Activated naive CD4-positive, alpha-beta T cell (primary cell): Measurements from ENCODE around the gene OR9Q2.
"Not testable (repeated sequence)": the region's sequence is repeated elsewhere in the genome, so short reads cannot be mapped to it uniquely, and the experiment has no call there.

Experiments
- DNase-seq, 4 experiments: peaks; one replicate each; lab custom pipeline; 2025; lab: John Stamatoyannopoulos, UW

The OR9Q2 gene

GRCh38 chr11:58188770-58189169, at the start of gene OR9Q2:
OR9Q2 (plus strand) TSS chr11:58189070; CDS start chr11:58190491, 1,421 bp downstream.
- no peak for DNase-seq

DNA sequence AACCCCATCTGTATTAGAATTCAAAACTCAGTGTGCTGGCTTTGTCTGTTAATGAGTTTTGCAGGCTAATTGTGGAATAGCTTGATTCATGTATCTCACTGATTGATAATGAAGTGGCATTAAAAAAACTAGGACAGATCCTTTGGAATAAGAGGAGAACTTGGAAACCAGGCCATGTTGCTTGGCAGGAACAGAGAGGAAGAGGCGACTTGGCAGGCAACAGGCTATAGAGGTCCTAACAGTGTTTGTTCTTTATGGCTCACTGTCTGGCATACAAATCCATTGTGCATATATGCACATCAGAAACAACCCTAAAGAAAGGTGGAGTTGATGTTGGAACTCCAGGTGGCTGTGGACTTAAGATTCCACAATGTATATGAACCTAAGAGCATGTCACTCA, 46.1 kb upstream of the OR9Q2 start:
- DNase-seq: no peak

DNA sequence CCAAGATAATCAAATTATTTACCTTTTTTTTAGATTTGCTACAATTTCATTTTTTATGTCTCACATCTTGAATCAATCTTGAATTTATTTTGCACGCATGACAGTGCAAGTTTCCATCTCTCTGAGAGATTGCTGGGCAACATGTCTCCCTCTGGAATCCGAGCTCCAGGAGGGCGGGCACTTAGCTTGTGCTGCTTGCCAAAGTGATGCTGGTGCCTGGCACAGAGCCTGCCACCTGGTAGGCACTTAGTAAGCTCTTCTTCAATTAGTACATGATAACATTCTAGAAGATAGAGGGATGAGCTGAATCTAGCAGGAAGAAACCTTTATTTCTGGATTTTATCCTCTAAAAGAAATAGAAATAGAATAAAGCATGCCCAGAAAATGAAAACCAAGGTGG, 36.1 kb upstream of the OR9Q2 start:
- DNase-seq: no peak

DNA sequence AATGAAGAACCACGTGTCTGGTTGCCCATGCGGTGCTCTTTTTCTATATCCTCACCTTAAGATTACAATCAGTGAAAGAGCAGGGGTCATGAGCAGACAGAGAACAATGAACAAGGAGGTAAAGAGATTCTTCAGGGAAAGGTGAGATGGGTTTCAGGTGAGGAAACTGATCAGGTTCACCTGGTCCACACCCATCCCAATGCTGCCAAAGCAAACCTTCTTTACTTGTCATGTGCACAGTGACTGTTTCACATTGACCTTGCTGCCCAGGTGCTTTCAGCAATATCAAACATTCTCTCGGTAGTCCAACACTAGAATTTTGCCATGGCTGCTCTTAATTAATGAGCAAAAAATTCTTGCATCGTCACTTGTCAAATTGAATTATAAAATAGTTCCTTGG, 24.5 kb upstream of the OR9Q2 start:
- no peak for DNase-seq

GRCh38 chr11:58164990-58165389, 23.9 kb upstream of the OR9Q2 start:
- DNase-seq: no peak

GRCh38 chr11:58165504-58166106, 23.3 kb upstream of the OR9Q2 start:
- DNase-seq: no peak

DNA sequence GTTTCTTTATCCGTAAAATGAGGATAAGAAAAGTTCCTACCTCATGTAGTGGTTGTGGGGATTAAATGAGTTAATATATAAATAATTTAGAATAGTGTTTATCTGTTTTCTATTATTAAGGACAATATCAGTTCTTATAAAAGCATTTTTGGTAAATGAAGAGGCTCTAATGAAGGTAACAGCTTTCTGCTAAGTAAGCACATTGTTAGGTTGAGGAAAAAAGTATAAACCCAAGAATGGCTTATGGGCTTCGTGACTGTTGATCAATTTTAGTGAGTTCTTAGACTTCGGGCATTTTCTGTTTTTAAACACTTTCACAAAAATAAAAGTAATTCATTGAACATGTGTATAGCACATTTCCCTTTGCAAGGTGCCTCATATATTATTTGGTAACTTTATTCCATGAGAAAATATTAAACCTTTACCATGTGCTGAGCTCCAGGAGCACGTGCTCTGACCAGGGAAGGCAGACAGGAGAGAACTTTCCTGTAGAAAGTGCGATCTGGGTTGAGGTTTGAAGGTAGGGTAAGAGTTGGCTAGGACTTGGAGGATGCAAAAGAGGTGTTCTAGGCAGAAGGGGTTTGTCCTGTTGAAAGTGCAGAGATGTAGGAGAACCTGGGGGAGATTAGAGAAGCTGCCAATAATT, 11.3 kb upstream of the OR9Q2 start:
- DNase-seq: no peak

- DNase-seq: no peak
Observed at GRCh38 chr11:58178444-58178843, 10.4 kb upstream of the OR9Q2 start.

DNA sequence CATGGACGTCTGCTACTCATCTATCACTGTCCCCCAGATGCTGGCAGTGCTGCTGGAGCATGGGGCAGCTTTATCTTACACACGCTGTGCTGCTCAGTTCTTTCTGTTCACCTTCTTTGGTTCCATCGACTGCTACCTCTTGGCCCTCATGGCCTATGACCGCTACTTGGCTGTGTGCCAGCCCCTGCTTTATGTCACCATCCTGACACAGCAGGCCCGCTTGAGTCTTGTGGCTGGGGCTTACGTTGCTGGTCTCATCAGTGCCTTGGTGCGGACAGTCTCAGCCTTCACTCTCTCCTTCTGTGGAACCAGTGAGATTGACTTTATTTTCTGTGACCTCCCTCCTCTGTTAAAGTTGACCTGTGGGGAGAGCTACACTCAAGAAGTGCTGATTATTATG, 9.2 kb upstream of the OR9Q2 start:
- DNase-seq: no peak

GRCh38 chr11:58186938-58187337, 1.9 kb upstream of the OR9Q2 start:
- no peak for DNase-seq

- DNase-seq: no peak
Observed at GRCh38 chr11:58192229-58192628, 3.4 kb downstream of the OR9Q2 start.

DNA sequence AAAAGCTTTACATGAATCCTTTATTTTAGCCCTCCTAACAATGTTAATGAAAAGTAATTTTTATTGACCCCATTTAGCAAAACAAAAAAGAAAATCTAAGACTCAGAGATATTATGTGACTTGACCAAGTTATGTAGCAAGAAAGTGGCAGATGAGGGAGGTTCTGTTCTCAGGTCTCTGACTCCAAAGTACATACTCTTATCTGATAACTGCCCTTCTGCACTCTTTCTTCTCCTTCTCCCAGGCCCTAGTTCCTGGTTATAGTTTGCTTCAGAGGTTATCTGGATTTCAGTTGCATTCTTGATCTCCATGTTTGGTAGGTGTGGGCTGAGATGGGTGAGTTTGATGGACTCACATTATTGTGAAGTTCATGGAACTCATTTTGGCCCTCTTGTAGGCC, 4.5 kb downstream of the OR9Q2 start:
- no peak for DNase-seq

DNA sequence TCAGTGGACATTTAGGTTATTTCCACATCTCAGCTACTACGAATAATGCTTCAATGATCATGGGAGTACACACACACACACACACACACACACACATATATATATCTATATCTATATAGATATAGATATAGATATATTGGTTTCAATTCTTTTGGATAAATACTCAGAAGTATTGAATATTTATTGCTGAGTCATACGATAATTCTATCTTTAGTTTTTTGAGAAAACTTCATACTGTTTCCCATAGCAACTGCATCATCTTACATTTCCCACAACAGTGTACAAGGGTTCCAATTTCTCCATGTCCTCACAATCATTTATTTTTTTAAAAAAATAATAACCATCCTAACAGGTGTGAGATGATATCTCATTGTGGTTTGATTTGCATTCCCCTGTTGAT, 7.1 kb downstream of the OR9Q2 start:
- no peak for DNase-seq

DNA sequence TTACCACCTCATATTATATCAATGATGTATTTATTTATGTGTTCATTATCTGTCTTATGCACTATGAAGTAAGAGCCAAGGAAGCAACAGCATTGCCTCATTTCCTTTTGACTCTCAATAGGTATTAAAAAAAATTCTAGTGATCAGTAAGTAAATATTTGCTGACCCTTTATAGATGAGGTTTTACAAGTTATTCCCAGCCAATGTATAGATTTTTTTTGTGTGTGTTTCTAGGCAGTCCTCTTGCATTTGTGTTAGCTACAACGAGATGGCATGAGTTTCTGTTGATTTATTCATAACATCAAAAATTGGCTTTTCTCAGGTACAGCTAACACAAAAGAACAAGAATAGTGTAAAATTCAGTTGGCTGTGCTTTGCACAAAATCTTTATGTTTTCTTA, 10.4 kb downstream of the OR9Q2 start:
- no peak for DNase-seq

- DNase-seq: no peak
Observed at GRCh38 chr11:58204042-58204441, 15.2 kb downstream of the OR9Q2 start, which contains the start of gene OR1S2. OR1S2 (minus strand) TSS chr11:58204142; CDS start chr11:58204142, 0 bp downstream.

- DNase-seq: not testable (repeated sequence)
Observed at GRCh38 chr11:58212420-58212819, 23.6 kb downstream of the OR9Q2 start, which contains the start of gene OR1S1. OR1S1 (plus strand) TSS chr11:58212720.

GRCh38 chr11:58216476-58216875, 27.6 kb downstream of the OR9Q2 start:
- DNase-seq: no peak

GRCh38 chr11:58222721-58223120, 33.9 kb downstream of the OR9Q2 start:
- DNase-seq: no peak

DNA sequence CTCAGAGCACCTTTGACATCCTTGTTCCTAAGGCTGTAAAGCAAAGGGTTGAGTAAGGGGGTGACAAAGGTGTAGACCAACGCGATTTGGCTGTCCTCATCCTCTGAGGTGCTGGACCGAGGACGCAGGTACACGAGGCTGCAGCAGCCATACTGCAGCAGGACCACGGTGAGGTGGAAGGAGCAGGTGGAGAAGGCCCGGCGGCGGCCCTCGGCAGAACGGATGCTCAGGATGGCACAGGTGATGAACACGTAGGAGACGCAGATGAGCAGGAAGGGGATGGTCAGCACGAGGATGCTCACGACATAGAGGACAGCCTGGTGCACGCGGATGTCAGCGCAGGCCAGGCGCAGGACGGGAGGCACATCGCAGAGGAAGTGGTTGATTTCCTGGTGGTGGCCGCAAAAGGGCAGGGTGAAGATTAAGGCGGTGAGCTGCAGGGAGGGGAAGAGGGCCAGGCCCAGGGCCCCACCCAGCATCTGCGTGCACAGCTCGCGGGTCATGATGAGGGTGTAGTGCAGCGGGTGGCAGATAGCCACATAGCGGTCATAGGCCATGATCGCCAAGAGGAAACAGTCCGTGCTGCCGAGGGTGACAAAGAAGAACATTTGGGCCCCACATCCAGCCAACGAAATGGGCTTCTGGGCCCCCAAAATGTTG, 39.2 kb downstream of the OR9Q2 start:
- no peak for DNase-seq
